WTC11 (cell line): ENCODE data around the gene GSK3B. TPM values are rescaled to one million over a fixed set of nuclear protein-coding genes. Genes with fewer than 3 reads are reported as not detected.
A peak's percentile ranks its signal among the peaks of the same experiment; 100 is the strongest.

Experiments used
- ATAC-seq: fragments of 200-7000 bp; cut with Tn5 transposase; 2 replicates; pipeline ENCODE4 v1.10.0; 2021; ENCODE audit warnings: mild to moderate bottlenecking, moderate library complexity
- CTCF ChIA-PET: fragments of 300-600 bp; sonication (Branson Sonifier 250); formaldehyde crosslinking; loops from one replicate; lab custom pipeline; 2021; ENCODE audit warnings: antibody characterized with exemption; lab: Charles Lee
- POLR2A ChIA-PET: fragments of 350-600 bp; sonication (Branson Sonifier 250); formaldehyde crosslinking; loops from one replicate; lab custom pipeline; 2021; ENCODE audit warnings: antibody characterized with exemption; lab: Charles Lee
- DNase-seq: peaks from one replicate; pipeline ENCODE4 v3.0.0; 2021; ENCODE audit warnings: low spot score
- H3K27ac Mint-ChIP-seq: 2 replicates; pipeline ENCODE4 v1.8.0; 2021; ENCODE audit warnings: mixed read lengths
- H3K27me3 Mint-ChIP-seq: 2 replicates; pipeline ENCODE4 v1.8.0; 2021; ENCODE audit warnings: low read depth, mild to moderate bottlenecking, moderate library complexity, mixed read lengths
- H3K36me3 Mint-ChIP-seq: 2 replicates; pipeline ENCODE4 v1.8.0; 2021; ENCODE audit warnings: mixed read lengths
- H3K4me1 Mint-ChIP-seq: 2 replicates; pipeline ENCODE4 v1.8.0; 2022; ENCODE audit warnings: mixed read lengths
- H3K4me3 Mint-ChIP-seq: 2 replicates; pipeline ENCODE4 v1.8.0; 2021; ENCODE audit warnings: mild to moderate bottlenecking, moderate library complexity, mixed read lengths
- H3K9me3 Mint-ChIP-seq: 2 replicates; pipeline ENCODE4 v1.8.0; 2021; ENCODE audit warnings: mixed read lengths
- CBFB ChIP-seq: sonication (generic); formaldehyde crosslinking; IDR thresholded peaks from 2 replicates; pipeline ENCODE4 v1.8.1; 2022; ENCODE audit warnings: mild to moderate bottlenecking, low read depth, missing genetic modification reagents
- CREB1 ChIP-seq: sonication (generic); formaldehyde crosslinking; IDR thresholded peaks from 2 replicates; pipeline ENCODE4 v1.8.0; 2023; ENCODE audit warnings: mild to moderate bottlenecking, missing genetic modification reagents
- GTF2I ChIP-seq: fragments of 250-450 bp; sonication (Bioruptor Pico); conservative IDR thresholded peaks from 2 replicates; pipeline ENCODE4 v1.4.0; 2021; ENCODE audit warnings: mild to moderate bottlenecking
- JAZF1 ChIP-seq: fragments of 250-450 bp; sonication (Bioruptor Pico); IDR thresholded peaks from 2 replicates; pipeline ENCODE4 v1.9.0; 2021; ENCODE audit warnings: moderate library complexity, mild to moderate bottlenecking, inconsistent platforms
- NR1H2 ChIP-seq: sonication (generic); formaldehyde crosslinking; IDR thresholded peaks from 2 replicates; pipeline ENCODE4 v1.9.0; 2021; ENCODE audit warnings: mild to moderate bottlenecking, moderate library complexity, missing genetic modification reagents
- RORB ChIP-seq: fragments of 250-450 bp; sonication (Bioruptor Pico); IDR thresholded peaks from 2 replicates; pipeline ENCODE4 v1.9.0; 2021; ENCODE audit warnings: mild to moderate bottlenecking
- ZNF423 ChIP-seq: fragments of 250-450 bp; sonication (Bioruptor Pico); IDR thresholded peaks from 2 replicates; pipeline ENCODE4 v2.1.2; 2022; ENCODE audit warnings: mild to moderate bottlenecking, moderate library complexity
- total RNA-seq: library from RNA; stranded (reverse); gene quantifications from 3 replicates; pipeline ENCODE4 v1.2.3, GENCODE V29; 2021
- TF ChIP-seq, protein P1 (sequence below): sonication (generic); formaldehyde crosslinking; IDR thresholded peaks from 2 replicates; pipeline ENCODE4 v1.8.1; 2022; ENCODE audit warnings: missing genetic modification reagents, borderline replicate concordance
- TF ChIP-seq, protein P2 (sequence below): fragments of 200-600 bp; IDR thresholded peaks from 2 replicates; pipeline ENCODE4 v1.8.0; 2022; ENCODE audit warnings: antibody characterized with exemption
- TF ChIP-seq, protein P3 (sequence below): sonication (generic); formaldehyde crosslinking; IDR thresholded peaks from 2 replicates; pipeline ENCODE4 v1.8.1; 2023; ENCODE audit warnings: mild to moderate bottlenecking, moderate library complexity, missing genetic modification reagents
- TF ChIP-seq, protein P4 (sequence below): sonication (generic); formaldehyde crosslinking; IDR thresholded peaks from 2 replicates; pipeline ENCODE4 v1.8.0; 2022; ENCODE audit warnings: mild to moderate bottlenecking, missing genetic modification reagents
- TF ChIP-seq, protein P5 (sequence below): sonication (generic); formaldehyde crosslinking; IDR thresholded peaks from 2 replicates; pipeline ENCODE4 v1.8.0; 2022; ENCODE audit warnings: missing genetic modification reagents

GSK3B gene
- total RNA-seq, 1 experiment from 2014 or later = 48.9 TPM

DNA sequence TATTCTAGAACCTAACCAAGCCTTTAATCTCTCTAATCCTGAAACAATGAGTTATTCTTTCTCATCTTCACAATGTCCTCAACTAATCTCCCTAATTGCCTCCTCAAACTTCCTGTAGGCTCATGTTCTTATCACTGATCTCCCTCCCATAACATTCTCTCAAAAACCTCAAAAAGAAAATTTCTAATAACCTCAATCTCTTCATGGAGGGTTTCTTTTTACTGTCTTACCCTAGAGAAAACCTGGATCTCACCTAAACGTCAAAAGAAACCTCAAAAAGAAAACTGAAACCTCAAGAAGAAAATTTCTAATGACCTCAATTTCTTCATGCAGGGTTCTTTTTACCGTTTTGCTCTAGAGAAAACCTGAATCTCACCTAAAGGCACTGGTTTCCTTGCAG, 150.2 kb downstream of the GSK3B start (continued):
- TF ChIP-seq CREB1 (CRISPR knock-in tag) = no peak
- TF ChIP-seq, protein P1, sequence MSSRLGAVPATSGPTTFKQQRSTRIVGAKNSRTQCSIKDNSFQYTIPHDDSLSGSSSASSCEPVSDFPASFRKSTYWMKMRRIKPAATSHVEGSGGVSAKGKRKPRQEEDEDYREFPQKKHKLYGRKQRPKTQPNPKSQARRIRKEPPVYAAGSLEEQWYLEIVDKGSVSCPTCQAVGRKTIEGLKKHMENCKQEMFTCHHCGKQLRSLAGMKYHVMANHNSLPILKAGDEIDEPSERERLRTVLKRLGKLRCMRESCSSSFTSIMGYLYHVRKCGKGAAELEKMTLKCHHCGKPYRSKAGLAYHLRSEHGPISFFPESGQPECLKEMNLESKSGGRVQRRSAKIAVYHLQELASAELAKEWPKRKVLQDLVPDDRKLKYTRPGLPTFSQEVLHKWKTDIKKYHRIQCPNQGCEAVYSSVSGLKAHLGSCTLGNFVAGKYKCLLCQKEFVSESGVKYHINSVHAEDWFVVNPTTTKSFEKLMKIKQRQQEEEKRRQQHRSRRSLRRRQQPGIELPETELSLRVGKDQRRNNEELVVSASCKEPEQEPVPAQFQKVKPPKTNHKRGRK (CRISPR knock-in tag) = no peak

DNA sequence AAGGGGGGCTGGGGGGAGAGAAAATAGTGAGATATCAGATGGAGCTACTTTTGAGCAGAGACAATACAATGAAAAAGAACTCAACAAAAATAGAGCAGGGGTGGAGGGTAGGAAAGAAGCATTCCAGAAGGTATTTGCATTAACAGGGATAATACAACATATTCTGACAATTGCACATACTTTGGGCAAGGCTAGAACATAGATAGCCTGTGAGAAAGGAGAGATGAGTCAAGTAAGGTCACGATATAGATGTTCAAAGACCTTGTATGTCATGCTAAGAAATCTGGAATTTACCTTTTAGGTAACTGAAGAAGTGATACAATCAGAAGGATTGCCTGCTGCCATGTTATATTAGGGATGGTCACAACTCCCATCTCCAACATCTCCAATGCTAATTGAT, 155.2 kb downstream of the GSK3B start:
- ATAC-seq (no peak), DNase-seq (no peak)
- Mint-ChIP-seq H3K27me3 (no peaks in the 10 kb centered on the region), H3K4me1 (peaks cover 5% of the 10 kb centered on the region; the same call in 1 of the 2 replicates), H3K9me3 (no peaks in the 10 kb centered on the region), H3K4me3 (no peak overlapping the region), H3K36me3 (no peaks in the 10 kb centered on the region), H3K27ac (0 out of 2 replicates have a peak overlapping the region, but pooled peaks have one; percentile 10)
- ChIA-PET CTCF (no interaction called here), POLR2A (no interaction called here)
- TF ChIP-seq JAZF1 (CRISPR knock-in tag) = no peak
- TF ChIP-seq NR1H2 (CRISPR knock-in tag) = no peak
- no peak for TF ChIP-seq RORB
- no peak for TF ChIP-seq ZNF423 (CRISPR knock-in tag)
- TF ChIP-seq, protein P2, sequence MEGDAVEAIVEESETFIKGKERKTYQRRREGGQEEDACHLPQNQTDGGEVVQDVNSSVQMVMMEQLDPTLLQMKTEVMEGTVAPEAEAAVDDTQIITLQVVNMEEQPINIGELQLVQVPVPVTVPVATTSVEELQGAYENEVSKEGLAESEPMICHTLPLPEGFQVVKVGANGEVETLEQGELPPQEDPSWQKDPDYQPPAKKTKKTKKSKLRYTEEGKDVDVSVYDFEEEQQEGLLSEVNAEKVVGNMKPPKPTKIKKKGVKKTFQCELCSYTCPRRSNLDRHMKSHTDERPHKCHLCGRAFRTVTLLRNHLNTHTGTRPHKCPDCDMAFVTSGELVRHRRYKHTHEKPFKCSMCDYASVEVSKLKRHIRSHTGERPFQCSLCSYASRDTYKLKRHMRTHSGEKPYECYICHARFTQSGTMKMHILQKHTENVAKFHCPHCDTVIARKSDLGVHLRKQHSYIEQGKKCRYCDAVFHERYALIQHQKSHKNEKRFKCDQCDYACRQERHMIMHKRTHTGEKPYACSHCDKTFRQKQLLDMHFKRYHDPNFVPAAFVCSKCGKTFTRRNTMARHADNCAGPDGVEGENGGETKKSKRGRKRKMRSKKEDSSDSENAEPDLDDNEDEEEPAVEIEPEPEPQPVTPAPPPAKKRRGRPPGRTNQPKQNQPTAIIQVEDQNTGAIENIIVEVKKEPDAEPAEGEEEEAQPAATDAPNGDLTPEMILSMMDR = no peak
- no peak for TF ChIP-seq GTF2I (CRISPR knock-in tag)
- TF ChIP-seq, protein P3, sequence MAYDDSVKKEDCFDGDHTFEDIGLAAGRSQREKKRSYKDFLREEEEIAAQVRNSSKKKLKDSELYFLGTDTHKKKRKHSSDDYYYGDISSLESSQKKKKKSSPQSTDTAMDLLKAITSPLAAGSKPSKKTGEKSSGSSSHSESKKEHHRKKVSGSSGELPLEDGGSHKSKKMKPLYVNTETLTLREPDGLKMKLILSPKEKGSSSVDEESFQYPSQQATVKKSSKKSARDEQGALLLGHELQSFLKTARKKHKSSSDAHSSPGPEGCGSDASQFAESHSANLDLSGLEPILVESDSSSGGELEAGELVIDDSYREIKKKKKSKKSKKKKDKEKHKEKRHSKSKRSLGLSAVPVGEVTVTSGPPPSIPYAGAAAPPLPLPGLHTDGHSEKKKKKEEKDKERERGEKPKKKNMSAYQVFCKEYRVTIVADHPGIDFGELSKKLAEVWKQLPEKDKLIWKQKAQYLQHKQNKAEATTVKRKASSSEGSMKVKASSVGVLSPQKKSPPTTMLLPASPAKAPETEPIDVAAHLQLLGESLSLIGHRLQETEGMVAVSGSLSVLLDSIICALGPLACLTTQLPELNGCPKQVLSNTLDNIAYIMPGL (CRISPR knock-in tag) = no peak
- TF ChIP-seq, protein P4, sequence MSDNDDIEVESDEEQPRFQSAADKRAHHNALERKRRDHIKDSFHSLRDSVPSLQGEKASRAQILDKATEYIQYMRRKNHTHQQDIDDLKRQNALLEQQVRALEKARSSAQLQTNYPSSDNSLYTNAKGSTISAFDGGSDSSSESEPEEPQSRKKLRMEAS (CRISPR knock-in tag) = no peak
- TF ChIP-seq, protein P1 (CRISPR knock-in tag) = no peak
- no peak for TF ChIP-seq CREB1 (CRISPR knock-in tag)
- TF ChIP-seq, protein P5, sequence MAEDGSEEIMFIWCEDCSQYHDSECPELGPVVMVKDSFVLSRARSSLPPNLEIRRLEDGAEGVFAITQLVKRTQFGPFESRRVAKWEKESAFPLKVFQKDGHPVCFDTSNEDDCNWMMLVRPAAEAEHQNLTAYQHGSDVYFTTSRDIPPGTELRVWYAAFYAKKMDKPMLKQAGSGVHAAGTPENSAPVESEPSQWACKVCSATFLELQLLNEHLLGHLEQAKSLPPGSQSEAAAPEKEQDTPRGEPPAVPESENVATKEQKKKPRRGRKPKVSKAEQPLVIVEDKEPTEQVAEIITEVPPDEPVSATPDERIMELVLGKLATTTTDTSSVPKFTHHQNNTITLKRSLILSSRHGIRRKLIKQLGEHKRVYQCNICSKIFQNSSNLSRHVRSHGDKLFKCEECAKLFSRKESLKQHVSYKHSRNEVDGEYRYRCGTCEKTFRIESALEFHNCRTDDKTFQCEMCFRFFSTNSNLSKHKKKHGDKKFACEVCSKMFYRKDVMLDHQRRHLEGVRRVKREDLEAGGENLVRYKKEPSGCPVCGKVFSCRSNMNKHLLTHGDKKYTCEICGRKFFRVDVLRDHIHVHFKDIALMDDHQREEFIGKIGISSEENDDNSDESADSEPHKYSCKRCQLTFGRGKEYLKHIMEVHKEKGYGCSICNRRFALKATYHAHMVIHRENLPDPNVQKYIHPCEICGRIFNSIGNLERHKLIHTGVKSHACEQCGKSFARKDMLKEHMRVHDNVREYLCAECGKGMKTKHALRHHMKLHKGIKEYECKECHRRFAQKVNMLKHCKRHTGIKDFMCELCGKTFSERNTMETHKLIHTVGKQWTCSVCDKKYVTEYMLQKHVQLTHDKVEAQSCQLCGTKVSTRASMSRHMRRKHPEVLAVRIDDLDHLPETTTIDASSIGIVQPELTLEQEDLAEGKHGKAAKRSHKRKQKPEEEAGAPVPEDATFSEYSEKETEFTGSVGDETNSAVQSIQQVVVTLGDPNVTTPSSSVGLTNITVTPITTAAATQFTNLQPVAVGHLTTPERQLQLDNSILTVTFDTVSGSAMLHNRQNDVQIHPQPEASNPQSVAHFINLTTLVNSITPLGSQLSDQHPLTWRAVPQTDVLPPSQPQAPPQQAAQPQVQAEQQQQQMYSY (CRISPR knock-in tag) = no peak

DNA sequence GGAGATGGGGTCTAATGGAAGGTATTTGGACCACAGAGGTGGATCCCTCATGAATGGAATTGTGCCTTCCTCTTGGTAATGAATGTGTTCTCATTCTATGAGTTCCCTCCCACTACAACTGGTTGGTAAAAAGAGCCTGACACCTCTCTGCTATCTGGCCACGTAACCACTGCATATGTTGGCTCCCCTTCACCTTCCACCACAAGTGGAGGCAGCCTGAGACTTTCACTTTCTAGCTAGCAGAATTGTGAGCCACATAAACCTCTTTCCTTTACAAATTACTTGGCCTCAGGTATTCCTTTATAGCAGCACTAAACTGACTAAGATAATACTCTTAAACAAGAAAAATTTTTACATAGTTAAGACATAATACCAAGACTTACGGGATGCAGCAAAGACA, 157.0 kb downstream of the GSK3B start:
- POLR2A ChIA-PET = no interaction called here
- 0 out of 2 replicates have a peak, but pooled peaks have one; percentile 36 for ATAC-seq
- no peak for DNase-seq

More for the DNA sequence above, 157.0 kb downstream of the GSK3B start:
- H3K4me1 Mint-ChIP-seq = peaks cover 5% of the 10 kb centered on the region; the same call in 1 of the 2 replicates
- no peaks in the 10 kb centered on the region for H3K27me3 Mint-ChIP-seq
- TF ChIP-seq CBFB (CRISPR knock-in tag) = no peak
- no peak overlapping the region for H3K4me3 Mint-ChIP-seq
- no peaks in the 10 kb centered on the region for H3K36me3 Mint-ChIP-seq
- H3K27ac Mint-ChIP-seq = peak overlapping the region; percentile 7; the same call in 1 of the 2 replicates
- CTCF ChIA-PET = no interaction called here
- H3K9me3 Mint-ChIP-seq = no peaks in the 10 kb centered on the region
